ENCODE measurements around the gene UCP2.

UCP2 gene

GRCh38 chr11:73969091-73969490 is 13.6 kb downstream of the UCP2 start:
- no peak for DNase-seq

GRCh38 chr11:73968356-73968966 is 14.2 kb downstream of the UCP2 start:
- DNase-seq = no peak

GRCh38 chr11:73965764-73966121 is 16.9 kb downstream of the UCP2 start:
- no peak for DNase-seq

- no peak for DNase-seq
Measured at GRCh38 chr11:73965076-73965763, 17.4 kb downstream of the UCP2 start.

GRCh38 chr11:73963861-73964260 is 18.8 kb downstream of the UCP2 start:
- DNase-seq = no peak

GRCh38 chr11:73962101-73962705 is 20.4 kb downstream of the UCP2 start:
- DNase-seq = no peak

- DNase-seq = no peak
Measured at GRCh38 chr11:73961321-73961720, 21.3 kb downstream of the UCP2 start.

- no peak for DNase-seq
Measured at GRCh38 chr11:73958521-73959141, 24.0 kb downstream of the UCP2 start.

GRCh38 chr11:73957654-73958361 is 24.8 kb downstream of the UCP2 start:
- no peak for DNase-seq

- DNase-seq = no peak
Measured at GRCh38 chr11:73956876-73957653, 25.6 kb downstream of the UCP2 start.

- DNase-seq = no peak
Measured at GRCh38 chr11:73951797-73952196, 30.8 kb downstream of the UCP2 start.

GRCh38 chr11:73950869-73951710 is 31.6 kb downstream of the UCP2 start, which contains the start of gene DNAJB13:
Gene DNAJB13, plus strand, starts transcription at chr11:73951026. Its CDS starts 44 bp downstream, at chr11:73951070.
- no peak for DNase-seq

- no peak for DNase-seq
Measured at GRCh38 chr11:73949912-73950311, 32.7 kb downstream of the UCP2 start.

GRCh38 chr11:73949246-73949645 is 33.4 kb downstream of the UCP2 start:
- no peak for DNase-seq

- no peak for DNase-seq
Measured at GRCh38 chr11:73946798-73947458, 35.7 kb downstream of the UCP2 start.

- no peak for DNase-seq
Measured at GRCh38 chr11:73945396-73945795, 37.2 kb downstream of the UCP2 start.

- no peak for DNase-seq
Measured at GRCh38 chr11:73944901-73945300, 37.7 kb downstream of the UCP2 start.

GRCh38 chr11:73944085-73944484 is 38.6 kb downstream of the UCP2 start:
- DNase-seq = no peak

- no peak for DNase-seq
Measured at GRCh38 chr11:73942010-73942409, 40.6 kb downstream of the UCP2 start.

- no peak for DNase-seq
Measured at GRCh38 chr11:73940801-73941570, 41.7 kb downstream of the UCP2 start.
